KMS-11 (cell line): ENCODE measurements around the gene ATPAF1.
"Not testable (repeated sequence)": the region's sequence is repeated elsewhere in the genome, so short reads cannot be mapped to it uniquely, and the experiment has no call there.

Experiments
- H2AFZ ChIP-seq: fragments of 200-600 bp; sonication (generic); 2 replicates; pipeline ENCODE4 v1.6.1; 2016; ENCODE audit warnings: antibody characterized with exemption, mixed run types, low read depth
- H3K27ac ChIP-seq: fragments of 200-600 bp; sonication (generic); 2 replicates; pipeline ENCODE4 v1.6.1; 2016; ENCODE audit warnings: mild to moderate bottlenecking, mixed run types
- H3K27me3 ChIP-seq: fragments of 200-600 bp; sonication (generic); 2 replicates; pipeline ENCODE4 v1.6.1; 2017; ENCODE audit warnings: mild to moderate bottlenecking, low read depth, mixed run types, moderate library complexity; ENCODE audit not compliant: insufficient read depth
- H3K36me3 ChIP-seq: fragments of 200-600 bp; sonication (generic); 2 replicates; pipeline ENCODE4 v1.6.1; 2017; ENCODE audit warnings: mild to moderate bottlenecking, mixed run types; ENCODE audit not compliant: insufficient read depth
- H3K4me1 ChIP-seq: fragments of 200-600 bp; sonication (generic); 2 replicates; pipeline ENCODE4 v1.6.1; 2016; ENCODE audit warnings: mild to moderate bottlenecking, low read depth, mixed run types; ENCODE audit not compliant: poor library complexity, severe bottlenecking
- H3K4me2 ChIP-seq: fragments of 200-600 bp; sonication (generic); 2 replicates; pipeline ENCODE4 v1.7.0; 2016; ENCODE audit warnings: mild to moderate bottlenecking, mixed run types
- H3K4me3 ChIP-seq: fragments of 200-600 bp; sonication (generic); IDR thresholded peaks from 2 replicates; pipeline ENCODE4 v1.6.1; 2017; ENCODE audit warnings: low read depth, low read length, mixed read lengths; ENCODE audit not compliant: insufficient read depth
- H3K79me2 ChIP-seq: fragments of 200-600 bp; sonication (generic); 2 replicates; pipeline ENCODE4 v1.6.1; 2016; ENCODE audit warnings: low read depth, mixed run types; ENCODE audit not compliant: insufficient read depth
- H3K9ac ChIP-seq: fragments of 200-600 bp; sonication (generic); 2 replicates; pipeline ENCODE4 v1.6.1; 2016; ENCODE audit warnings: mild to moderate bottlenecking, mixed run types
- H4K20me1 ChIP-seq: fragments of 200-600 bp; sonication (generic); 2 replicates; pipeline ENCODE4 v1.6.1; 2016; ENCODE audit warnings: mild to moderate bottlenecking, mixed run types; ENCODE audit not compliant: insufficient read depth
- TF ChIP-seq, protein P1 (sequence below): fragments of 200-600 bp; sonication (generic); conservative IDR thresholded peaks from 2 replicates; pipeline ENCODE4 v1.6.1; 2017; ENCODE audit warnings: low read depth, mild to moderate bottlenecking, antibody characterized with exemption, low read length, moderate library complexity, mixed read lengths

Gene ATPAF1

GRCh38 chr1:46654012-46654411 lies 14.2 kb downstream of the ATPAF1 start:
- no peaks in the 10 kb centered on the region for H3K36me3 ChIP-seq
- no peak overlapping the region for H3K27ac ChIP-seq
- TF ChIP-seq, protein P1, sequence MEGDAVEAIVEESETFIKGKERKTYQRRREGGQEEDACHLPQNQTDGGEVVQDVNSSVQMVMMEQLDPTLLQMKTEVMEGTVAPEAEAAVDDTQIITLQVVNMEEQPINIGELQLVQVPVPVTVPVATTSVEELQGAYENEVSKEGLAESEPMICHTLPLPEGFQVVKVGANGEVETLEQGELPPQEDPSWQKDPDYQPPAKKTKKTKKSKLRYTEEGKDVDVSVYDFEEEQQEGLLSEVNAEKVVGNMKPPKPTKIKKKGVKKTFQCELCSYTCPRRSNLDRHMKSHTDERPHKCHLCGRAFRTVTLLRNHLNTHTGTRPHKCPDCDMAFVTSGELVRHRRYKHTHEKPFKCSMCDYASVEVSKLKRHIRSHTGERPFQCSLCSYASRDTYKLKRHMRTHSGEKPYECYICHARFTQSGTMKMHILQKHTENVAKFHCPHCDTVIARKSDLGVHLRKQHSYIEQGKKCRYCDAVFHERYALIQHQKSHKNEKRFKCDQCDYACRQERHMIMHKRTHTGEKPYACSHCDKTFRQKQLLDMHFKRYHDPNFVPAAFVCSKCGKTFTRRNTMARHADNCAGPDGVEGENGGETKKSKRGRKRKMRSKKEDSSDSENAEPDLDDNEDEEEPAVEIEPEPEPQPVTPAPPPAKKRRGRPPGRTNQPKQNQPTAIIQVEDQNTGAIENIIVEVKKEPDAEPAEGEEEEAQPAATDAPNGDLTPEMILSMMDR, result no peak
- H3K79me2 ChIP-seq, result no peaks in the 10 kb centered on the region
- no peaks in the 10 kb centered on the region for H3K27me3 ChIP-seq
- H3K4me2 ChIP-seq, result no peak overlapping the region
- no peak overlapping the region for H3K4me3 ChIP-seq
- H3K4me1 ChIP-seq, result no peaks in the 10 kb centered on the region
- H3K9ac ChIP-seq, result no peak overlapping the region
- H4K20me1 ChIP-seq, result no peaks in the 10 kb centered on the region
- no peak overlapping the region for H2AFZ ChIP-seq

DNA sequence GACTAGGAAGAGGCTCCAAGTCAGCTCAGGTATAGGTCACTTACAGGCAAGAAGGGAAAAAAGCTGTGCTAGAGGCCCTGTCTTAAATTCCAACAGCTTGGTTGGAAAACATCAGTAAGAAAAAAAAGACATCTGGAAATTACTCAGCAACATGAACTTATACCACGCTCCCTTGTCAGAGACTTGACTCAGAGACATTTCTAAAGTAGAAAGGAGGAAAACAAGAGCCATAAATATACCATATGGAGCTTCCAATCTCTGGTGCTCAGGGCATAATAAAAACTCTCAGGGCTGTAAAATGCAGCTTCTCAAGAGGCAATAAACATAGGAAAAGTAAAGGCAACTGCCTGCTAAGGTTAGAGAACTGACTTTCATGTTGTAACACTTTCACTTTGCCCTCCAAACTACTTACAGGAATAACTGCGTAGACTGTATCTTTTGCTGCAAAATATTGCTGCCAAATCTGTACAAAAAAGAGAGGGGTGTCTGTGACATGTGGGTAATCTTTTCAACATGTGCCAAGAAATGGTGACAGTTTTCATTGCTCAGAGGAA lies 14.7 kb downstream of the ATPAF1 start:
- Histone ChIP-seq H4K20me1 (no peaks in the 10 kb centered on the region), H3K27me3 (no peaks in the 10 kb centered on the region), H3K79me2 (no peaks in the 10 kb centered on the region), H3K4me1 (no peaks in the 10 kb centered on the region), H3K27ac (no peak overlapping the region), H3K4me2 (no peak overlapping the region), H3K9ac (no peak overlapping the region), H2AFZ (no peak overlapping the region), H3K4me3 (no peak overlapping the region), H3K36me3 (no peaks in the 10 kb centered on the region)
- TF ChIP-seq, protein P1, result no peak

- H4K20me1 ChIP-seq, result no peaks in the 10 kb centered on the region
- no peak overlapping the region for H3K4me3 ChIP-seq
- H3K36me3 ChIP-seq, result no peaks in the 10 kb centered on the region
- no peak overlapping the region for H3K4me2 ChIP-seq
- no peaks in the 10 kb centered on the region for H3K79me2 ChIP-seq
- no peak overlapping the region for H3K9ac ChIP-seq
- TF ChIP-seq, protein P1, result no peak
- H2AFZ ChIP-seq, result no peak overlapping the region
- no peaks in the 10 kb centered on the region for H3K4me1 ChIP-seq
- H3K27ac ChIP-seq, result no peak overlapping the region
- no peaks in the 10 kb centered on the region for H3K27me3 ChIP-seq
Measured at GRCh38 chr1:46652321-46653100, 15.7 kb downstream of the ATPAF1 start.

GRCh38 chr1:46651152-46651551 lies 17.0 kb downstream of the ATPAF1 start:
- H2AFZ ChIP-seq, H3K4me2 ChIP-seq, H3K27ac ChIP-seq, H3K9ac ChIP-seq, H3K36me3 ChIP-seq, H3K79me2 ChIP-seq, H3K4me3 ChIP-seq, H3K27me3 ChIP-seq, H3K4me1 ChIP-seq, H4K20me1 ChIP-seq: not testable (repeated sequence)

DNA sequence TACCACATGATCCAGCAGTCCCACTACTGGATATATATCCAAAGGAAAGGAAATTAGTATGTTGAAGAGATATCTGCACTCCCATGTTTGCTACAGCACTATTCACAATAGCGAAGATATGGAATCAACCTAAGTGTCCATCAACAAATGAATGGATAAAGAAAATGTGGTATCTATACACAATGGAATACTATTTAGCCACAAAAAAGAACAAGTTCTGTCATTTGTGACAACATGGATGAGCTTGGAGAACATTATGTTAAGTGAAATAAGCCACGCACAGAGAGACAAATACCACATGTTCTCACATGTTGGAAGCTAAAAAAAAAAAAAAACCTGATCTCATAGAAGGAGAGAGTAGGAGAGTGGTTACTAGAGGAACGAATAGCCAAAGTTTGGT lies 17.7 kb downstream of the ATPAF1 start:
- no peak overlapping the region for H3K27ac ChIP-seq
- H3K9ac ChIP-seq, result no peak overlapping the region
- no peaks in the 10 kb centered on the region for H3K27me3 ChIP-seq
- no peaks in the 10 kb centered on the region for H3K36me3 ChIP-seq
- no peak overlapping the region for H3K4me2 ChIP-seq
- no peak overlapping the region for H3K4me3 ChIP-seq
- TF ChIP-seq, protein P1, result no peak
- H2AFZ ChIP-seq, result no peak overlapping the region
- H3K4me1 ChIP-seq, result no peaks in the 10 kb centered on the region
- H3K79me2 ChIP-seq, result no peaks in the 10 kb centered on the region
- H4K20me1 ChIP-seq, result no peaks in the 10 kb centered on the region
